GM12801 (cell line): ENCODE data around the gene CNTNAP2.

ENCODE experiments used
- TF ChIP-seq, protein P1 (sequence below): IDR thresholded peaks from one replicate; pipeline ENCODE4 v1.5.1; 2011; ENCODE audit warnings: control low read depth; ENCODE audit not compliant: insufficient read length; ENCODE audit errors: extremely low read depth

CNTNAP2 gene

DNA sequence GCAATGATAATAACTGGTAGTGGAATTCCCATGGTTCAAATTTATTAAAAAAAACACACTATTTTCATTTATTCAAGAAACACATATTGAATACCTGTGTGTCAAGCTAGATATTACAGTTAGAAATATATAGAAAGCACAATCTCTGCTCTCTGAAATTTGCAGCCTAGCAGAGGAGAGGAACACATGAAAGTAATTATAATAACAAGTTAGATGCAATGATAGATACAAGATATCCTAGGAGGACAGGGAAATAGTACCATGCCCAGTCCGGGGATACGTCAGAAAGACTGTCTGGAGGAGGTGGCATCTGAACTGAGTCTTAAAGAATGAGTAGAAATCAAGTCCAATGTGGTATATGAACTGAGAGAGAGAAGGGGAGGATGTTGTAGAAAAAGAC is 1988.3 kb downstream of the CNTNAP2 start:
- TF ChIP-seq, protein P1, sequence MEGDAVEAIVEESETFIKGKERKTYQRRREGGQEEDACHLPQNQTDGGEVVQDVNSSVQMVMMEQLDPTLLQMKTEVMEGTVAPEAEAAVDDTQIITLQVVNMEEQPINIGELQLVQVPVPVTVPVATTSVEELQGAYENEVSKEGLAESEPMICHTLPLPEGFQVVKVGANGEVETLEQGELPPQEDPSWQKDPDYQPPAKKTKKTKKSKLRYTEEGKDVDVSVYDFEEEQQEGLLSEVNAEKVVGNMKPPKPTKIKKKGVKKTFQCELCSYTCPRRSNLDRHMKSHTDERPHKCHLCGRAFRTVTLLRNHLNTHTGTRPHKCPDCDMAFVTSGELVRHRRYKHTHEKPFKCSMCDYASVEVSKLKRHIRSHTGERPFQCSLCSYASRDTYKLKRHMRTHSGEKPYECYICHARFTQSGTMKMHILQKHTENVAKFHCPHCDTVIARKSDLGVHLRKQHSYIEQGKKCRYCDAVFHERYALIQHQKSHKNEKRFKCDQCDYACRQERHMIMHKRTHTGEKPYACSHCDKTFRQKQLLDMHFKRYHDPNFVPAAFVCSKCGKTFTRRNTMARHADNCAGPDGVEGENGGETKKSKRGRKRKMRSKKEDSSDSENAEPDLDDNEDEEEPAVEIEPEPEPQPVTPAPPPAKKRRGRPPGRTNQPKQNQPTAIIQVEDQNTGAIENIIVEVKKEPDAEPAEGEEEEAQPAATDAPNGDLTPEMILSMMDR: no peak

DNA sequence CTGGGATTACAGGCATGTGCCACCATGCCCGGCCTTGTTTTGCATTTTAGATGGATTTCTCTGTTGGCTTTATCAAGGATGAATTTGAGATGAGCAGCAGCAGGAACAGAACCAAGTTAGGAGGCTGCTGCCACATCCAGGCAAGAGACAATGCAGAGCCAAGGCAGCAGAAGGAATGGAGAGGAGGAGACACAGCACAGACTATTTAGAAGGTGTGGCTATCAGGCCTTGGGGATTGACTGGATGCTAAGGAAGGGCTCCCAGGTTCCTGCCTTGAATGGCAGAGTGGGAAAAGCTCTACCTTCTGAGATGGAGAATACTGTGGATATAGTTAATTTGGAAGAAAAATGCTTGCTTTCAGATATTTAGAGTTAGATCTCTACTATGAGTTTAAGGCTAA is 1989.3 kb downstream of the CNTNAP2 start:
- TF ChIP-seq, protein P1: no peak

DNA sequence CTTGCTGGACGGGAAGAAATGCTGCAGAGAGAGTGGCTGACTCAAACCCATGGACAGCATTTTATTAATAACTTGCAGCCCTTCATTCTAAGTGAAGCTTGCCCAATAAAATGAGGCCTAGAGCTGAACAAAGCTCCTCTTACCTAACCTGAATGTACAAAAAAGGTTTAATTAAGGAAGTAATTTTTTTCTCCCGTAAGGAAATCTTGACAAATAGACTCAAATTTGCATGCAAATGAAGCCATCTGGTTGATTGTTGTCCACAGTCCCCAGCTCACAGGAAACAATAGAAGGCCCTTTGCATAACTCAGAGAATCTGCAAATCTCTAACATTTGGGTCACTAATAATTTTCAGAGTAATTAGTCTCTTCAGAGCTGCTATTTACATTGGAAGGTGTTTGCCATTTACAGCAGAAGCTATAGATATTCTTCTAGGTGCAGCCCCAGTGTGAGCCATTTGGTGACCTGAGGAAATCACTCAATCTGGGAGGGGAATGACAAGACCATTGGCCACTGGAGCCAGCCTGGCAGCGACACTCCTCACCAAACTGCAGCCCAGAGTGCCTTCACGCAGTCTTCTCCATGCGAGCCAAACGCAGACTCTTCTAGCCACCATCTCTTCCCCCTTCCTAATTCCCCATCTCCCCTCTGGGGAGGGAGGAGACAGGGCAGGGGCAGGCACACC is 1991.0 kb downstream of the CNTNAP2 start:
- TF ChIP-seq, protein P1: no peak

DNA sequence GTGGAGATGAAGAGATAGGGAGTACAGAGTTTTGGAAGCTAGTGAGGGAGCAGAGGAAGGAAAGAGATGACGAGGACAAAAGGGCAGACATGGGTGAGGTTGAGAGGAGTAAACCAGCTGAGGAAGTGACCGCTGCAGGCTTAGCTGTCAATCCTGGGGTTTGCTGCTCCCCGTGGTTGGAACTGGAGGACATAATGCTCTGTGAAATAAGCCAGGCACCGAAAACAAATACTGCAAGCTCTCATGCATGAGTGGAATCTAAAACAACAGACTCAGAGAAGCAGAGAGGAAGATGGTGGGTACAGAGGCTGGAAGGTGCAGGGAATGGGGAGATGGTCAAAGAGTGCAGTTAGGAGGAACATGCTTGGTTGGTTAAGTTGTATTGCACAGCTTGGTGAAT is 1991.8 kb downstream of the CNTNAP2 start:
- TF ChIP-seq, protein P1: no peak

DNA sequence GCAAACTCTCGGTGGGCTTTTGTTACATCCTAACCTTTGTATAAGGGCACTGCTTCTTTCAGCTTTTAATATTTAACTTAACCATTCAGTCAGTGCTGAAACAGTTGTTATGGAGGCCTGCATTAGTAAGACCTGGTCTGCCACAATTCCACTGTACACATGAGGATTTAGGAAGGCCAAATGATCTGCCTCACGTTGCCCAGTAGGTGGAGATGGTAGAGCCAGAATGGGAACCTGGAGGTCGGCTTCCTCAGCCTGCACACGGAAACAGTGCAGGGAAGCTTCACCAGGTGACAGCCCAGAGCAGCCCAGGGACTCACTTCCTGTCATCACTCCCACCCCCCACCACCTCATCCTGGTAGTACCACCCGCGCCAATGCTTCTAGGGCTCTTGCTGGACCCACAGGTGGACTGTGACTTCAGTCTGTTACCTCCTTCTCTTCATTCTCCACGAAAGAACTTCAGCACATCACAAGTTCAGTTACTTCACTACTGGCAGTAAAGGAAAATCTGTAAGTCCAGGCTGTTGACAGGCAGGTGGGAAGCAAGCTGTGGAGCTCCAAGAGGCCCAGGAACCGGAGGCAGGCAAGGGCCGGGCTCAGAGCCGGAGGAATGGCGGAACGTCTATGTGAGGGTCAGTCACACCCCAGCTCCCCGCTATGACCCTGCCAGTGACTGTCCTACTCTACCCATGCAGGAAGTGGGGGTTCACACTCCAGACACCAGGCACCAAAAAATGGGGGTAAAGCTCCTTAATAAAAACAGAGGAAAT is 1993.7 kb downstream of the CNTNAP2 start:
- TF ChIP-seq, protein P1: no peak

DNA sequence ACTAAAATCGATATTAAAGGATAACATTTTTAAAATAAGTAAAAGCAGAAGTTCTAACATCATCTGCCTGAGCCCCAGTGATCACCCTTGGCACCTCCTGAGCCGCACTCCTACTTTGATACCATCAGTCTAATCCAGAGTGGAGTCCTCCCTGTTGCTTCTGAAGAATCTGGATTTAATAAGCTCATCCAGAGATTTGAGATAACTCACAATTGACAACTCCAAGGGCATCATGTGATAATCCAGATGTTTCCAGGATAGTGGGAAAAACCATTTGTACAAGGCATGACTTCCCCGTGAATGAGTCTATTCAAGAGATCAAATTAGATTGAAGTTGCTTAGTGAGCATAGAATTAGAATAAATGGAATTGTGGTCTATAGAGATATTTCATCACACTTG is 1998.2 kb downstream of the CNTNAP2 start:
- TF ChIP-seq, protein P1: no peak

DNA sequence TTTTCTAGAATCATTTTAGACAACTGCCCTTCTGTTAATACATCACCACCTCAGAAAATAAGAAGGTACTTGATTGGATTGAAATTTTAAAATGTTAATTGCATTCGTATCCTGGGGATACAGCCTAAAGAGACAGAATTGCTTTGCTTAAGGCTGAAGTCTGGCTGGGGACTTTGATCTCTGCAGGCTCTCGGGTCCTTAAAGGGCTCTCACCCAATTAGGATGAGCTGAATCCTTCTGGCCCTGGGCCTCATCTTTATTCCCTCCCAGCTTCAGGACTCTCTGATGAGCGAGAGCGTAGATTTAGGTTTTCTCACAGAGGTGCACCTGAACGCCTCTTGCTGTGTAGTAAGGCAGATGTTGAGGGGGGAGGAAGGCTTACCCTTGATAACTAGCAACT is 1998.7 kb downstream of the CNTNAP2 start:
- TF ChIP-seq, protein P1: no peak
